ENCODE data around the gene RTL3.

The RTL3 gene

GRCh38 chrX:78622831-78623230 is 36.3 kb downstream of the RTL3 start:
- H3K36me3 ChIP-seq (ENCODE audit: control insufficient read depth, insufficient read depth, low read length): no peaks in the 10 kb centered on the region
- no peaks in the 10 kb centered on the region for H3K9me3 ChIP-seq (ENCODE audit: control insufficient read depth, low read length)
- H3K4me1 ChIP-seq (ENCODE audit: control insufficient read depth, insufficient read depth, low read length): no peaks in the 10 kb centered on the region
- no peak overlapping the region for H3K4me3 ChIP-seq (ENCODE audit: insufficient read depth, low read depth, low read length)
- 96 to 100% methylated on average over 1 of the region's 1 CpG for WGBS, 2 experiments
- no peaks in the 10 kb centered on the region for H3K27me3 ChIP-seq (ENCODE audit: control insufficient read depth, insufficient read depth, low read length, poor library complexity, severe bottlenecking)
- H3K27ac ChIP-seq (ENCODE audit: insufficient read depth, low read depth, low read length, poor library complexity, severe bottlenecking): no peak overlapping the region

- Histone ChIP-seq H3K36me3 (ENCODE audit: control insufficient read depth, insufficient read depth, low read length) (no peaks in the 10 kb centered on the region), H3K27me3 (ENCODE audit: control insufficient read depth, insufficient read depth, low read length, poor library complexity, severe bottlenecking) (no peaks in the 10 kb centered on the region), H3K4me1 (ENCODE audit: control insufficient read depth, insufficient read depth, low read length) (no peaks in the 10 kb centered on the region), H3K9me3 (ENCODE audit: control insufficient read depth, low read length) (no peaks in the 10 kb centered on the region), H3K27ac (ENCODE audit: insufficient read depth, low read depth, low read length, poor library complexity, severe bottlenecking) (no peak overlapping the region), H3K4me3 (ENCODE audit: insufficient read depth, low read depth, low read length) (no peak overlapping the region)
- 87 to 93% methylated on average over 3 of the region's 3 CpGs for WGBS, 2 experiments
Observed at GRCh38 chrX:78619834-78620233, 39.3 kb downstream of the RTL3 start.

- Histone ChIP-seq H3K27ac (ENCODE audit: insufficient read depth, low read depth, low read length, poor library complexity, severe bottlenecking) (no peak overlapping the region), H3K36me3 (ENCODE audit: control insufficient read depth, insufficient read depth, low read length) (no peaks in the 10 kb centered on the region), H3K4me1 (ENCODE audit: control insufficient read depth, insufficient read depth, low read length) (no peaks in the 10 kb centered on the region), H3K4me3 (ENCODE audit: insufficient read depth, low read depth, low read length) (no peak overlapping the region), H3K9me3 (ENCODE audit: control insufficient read depth, low read length) (no peaks in the 10 kb centered on the region), H3K27me3 (ENCODE audit: control insufficient read depth, insufficient read depth, low read length, poor library complexity, severe bottlenecking) (no peaks in the 10 kb centered on the region)
- WGBS, 2 experiments: 95 to 100% methylated on average over 1 to 2 of the region's 2 CpGs
Observed at GRCh38 chrX:78618987-78619386, 40.1 kb downstream of the RTL3 start.

GRCh38 chrX:78614264-78614663 is 44.9 kb downstream of the RTL3 start:
- Histone ChIP-seq H3K27ac (ENCODE audit: insufficient read depth, low read depth, low read length, poor library complexity, severe bottlenecking) (no peak overlapping the region), H3K36me3 (ENCODE audit: control insufficient read depth, insufficient read depth, low read length) (no peaks in the 10 kb centered on the region), H3K4me1 (ENCODE audit: control insufficient read depth, insufficient read depth, low read length) (no peaks in the 10 kb centered on the region), H3K27me3 (ENCODE audit: control insufficient read depth, insufficient read depth, low read length, poor library complexity, severe bottlenecking) (no peaks in the 10 kb centered on the region), H3K9me3 (ENCODE audit: control insufficient read depth, low read length) (no peaks in the 10 kb centered on the region), H3K4me3 (ENCODE audit: insufficient read depth, low read depth, low read length) (no peak overlapping the region)
- 100% methylated on average over 1 of the region's 1 CpG; no CpG with 5 or more reads in 1 of the 2 experiments for WGBS, 2 experiments
